Hematopoietic multipotent progenitor cell treated with erythropoietin and hydrocortisone succinate and interleukin-3 and kit ligand, for 4 days (in vitro differentiated cells): ENCODE data around the gene RNASE12.
A peak's percentile ranks its signal among the peaks of the same experiment; 100 is the strongest.
"Not testable (repeated sequence)": the region's sequence is repeated elsewhere in the genome, so short reads cannot be mapped to it uniquely, and the experiment has no call there.

Experiments used
- DNase-seq: peaks from one replicate; pipeline ENCODE4 v3.0.0-alpha.2; 2015

The RNASE12 gene

DNA sequence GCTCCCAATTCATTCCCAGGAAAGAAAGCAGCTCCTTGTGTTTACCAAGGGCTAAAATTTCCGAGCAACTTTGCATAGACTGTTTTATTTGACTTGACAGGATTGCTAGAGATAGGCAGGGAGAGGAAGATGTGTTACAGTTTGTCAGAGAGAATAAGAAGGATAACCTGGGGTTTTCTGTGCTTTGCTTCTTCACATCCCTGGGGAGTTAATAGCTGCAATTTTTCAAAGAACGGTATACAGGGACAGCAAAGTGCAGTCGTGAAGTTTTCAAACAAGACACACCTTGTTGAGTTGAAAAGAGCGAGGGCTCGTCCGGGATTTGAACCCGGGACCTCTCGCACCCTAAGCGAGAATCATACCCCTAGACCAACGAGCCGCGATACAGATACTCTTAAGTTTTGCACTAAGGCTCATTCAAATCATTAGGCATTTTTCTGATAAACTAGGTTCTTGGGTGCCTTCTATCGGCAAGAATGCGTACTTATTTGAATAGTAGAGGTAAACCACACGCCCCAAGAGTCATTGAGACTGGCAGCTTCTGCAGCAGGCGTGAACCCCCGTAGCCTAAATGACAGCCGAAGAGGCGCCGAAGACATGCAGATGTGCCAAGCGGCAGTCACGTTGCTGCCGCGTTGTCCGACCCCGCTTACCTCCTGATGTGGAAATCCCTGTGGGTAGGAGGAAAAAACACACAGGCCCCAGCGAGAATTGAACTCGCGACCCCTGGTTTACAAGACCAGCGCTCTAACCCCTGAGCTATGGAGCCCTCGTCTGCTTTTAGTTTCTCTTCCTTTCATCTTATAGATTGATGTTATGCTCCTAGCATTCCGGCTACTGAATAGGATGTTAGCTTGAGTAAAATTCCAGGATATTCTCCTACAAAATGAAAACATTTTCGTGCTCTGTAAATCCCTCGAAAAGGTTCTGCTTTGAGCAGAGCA, 22.2 kb upstream of the RNASE12 start:
- peak; percentile 98 for DNase-seq

DNA sequence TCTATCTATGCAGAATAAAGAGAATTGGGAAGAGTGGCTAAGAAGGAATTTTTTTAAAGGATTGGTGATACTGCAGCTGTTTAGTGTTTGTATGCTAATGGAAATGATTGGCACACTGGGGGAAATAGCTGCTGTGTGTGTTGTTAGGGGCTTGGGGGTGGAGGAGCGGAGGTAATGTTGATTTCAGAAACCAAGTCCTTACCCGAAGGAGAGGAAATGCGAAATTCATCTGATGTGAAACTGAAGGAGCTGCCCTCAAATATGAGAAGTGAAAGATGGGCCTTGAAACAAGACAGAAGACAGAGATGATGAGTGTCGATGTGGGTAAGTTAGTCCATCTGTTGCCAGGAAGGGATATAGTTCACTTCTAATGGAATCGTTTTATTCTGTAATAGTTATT, 21.2 kb upstream of the RNASE12 start:
- DNase-seq = no peak

DNA sequence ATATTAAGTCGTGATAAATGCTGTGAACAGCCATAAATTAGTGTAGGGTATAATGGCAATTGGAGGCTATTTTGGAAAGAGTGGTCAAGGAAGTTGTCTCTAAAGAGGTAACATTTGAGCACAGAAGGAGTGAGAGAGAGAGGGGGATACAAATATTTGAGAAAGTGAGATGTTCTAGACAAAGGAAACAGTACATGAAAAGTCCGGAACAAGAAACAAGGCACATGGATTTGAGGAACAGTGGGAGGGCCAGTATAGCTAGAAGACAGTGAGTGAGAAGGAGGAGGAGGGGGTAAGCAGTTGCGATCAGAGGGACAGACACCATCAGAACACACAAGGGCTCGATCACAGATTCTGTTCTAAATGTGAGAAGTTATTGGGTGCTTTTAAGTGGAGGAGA, 20.1 kb upstream of the RNASE12 start:
- DNase-seq = no peak

DNA sequence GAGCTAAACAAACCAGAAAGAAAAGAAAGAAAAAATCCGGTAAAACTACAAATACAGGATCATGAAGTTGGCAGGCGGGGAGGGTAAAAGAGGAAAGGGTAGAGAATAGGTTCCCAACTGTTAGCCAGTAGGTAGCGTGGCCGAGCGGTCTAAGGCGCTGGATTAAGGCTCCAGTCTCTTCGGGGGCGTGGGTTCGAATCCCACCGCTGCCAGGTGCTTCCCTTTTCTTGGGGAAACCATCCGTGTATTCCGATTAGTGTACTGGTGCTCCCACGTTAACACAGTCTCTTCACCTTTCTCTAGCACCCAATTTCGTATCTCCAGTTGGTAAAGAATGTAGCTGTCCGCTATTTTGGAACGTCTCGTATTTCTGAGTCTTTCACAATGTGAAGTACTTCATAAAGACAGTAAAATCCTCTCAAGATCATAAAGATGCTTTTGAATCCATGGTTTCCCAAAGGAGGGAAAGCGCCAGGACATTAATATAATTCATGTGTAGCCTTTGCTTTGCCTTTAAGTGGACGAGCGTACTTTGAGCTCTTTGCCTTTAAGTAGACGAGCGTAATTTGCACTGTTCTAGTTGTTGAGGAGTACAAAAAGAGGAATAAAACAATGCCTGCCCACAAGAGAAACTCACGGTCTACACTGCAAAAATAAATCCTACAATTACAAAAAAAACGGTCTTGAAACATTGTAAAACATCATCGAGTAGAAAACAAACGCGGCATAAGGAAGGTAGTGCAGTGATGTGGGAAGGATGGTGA, 19.0 kb upstream of the RNASE12 start:
- DNase-seq = peak; percentile 91

DNA sequence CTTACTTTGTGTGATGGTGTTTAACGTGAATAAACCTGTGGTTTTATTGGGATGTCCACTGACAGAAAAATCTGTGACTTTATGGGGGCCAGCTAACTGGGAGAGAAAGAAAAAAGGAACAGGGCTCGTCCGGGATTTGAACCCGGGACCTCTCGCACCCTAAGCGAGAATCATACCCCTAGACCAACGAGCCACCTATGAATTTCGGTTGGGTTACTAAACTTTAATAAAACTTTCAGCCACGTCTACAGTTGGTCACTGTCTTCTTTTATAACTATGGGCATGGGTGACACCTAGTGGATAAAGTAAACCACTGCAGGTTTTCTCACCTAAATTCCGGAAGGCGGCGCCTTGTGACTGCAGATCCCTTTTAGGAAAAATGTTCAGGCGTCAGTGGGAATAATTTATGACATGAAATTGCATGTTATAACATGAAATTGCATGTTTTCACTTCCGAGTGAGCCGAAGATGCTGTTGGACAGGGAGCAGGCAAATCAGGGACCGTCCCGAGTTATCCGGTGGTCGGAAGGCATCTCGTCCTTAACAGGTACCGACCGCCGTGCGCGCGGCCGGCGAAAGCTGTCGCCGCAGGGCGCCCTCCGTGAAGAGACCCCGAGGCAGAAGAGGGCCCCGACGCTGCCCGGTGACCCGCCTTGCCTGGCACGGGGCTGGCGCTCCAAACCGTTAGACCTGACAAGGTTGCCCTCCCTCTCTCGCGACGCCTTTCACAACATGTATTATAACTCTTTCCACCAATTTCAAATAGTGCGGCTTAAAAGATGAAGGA, 18.2 kb upstream of the RNASE12 start:
- peak; percentile 95 for DNase-seq

DNA sequence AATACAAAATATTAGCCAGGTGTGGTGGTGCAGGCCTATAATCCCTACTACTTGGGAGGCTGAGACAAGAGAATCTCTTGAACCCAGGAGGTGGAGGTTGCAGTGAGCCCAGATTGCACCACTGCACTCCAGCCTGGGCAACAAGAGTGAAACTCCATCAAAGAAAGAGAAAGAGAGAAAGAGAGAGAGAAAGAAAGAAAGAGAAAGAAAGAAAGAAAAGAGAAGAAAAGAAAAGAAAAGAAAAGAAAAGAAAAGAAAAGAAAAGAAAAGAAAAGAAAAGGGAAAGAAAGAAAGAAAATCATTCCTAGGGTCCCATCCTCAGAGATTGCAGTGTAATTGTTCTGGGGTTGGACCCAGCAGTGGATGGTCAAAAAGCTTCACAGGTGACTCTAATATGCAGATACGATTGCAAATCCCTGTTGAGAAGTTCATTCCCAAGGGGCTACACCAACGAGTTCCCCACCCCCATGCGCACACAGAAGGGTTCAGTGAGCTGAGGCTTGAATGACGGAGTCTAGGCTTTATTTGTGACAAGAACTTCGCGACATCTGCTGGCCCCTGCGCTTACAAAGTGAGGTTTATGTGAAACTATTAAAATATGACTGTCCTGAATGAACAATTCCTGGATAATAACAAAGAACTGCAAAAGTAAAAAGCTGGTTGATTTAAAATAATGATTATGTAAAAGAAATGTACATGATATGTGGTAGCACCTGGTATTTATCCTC, 17.4 kb upstream of the RNASE12 start:
- DNase-seq = no peak

DNA sequence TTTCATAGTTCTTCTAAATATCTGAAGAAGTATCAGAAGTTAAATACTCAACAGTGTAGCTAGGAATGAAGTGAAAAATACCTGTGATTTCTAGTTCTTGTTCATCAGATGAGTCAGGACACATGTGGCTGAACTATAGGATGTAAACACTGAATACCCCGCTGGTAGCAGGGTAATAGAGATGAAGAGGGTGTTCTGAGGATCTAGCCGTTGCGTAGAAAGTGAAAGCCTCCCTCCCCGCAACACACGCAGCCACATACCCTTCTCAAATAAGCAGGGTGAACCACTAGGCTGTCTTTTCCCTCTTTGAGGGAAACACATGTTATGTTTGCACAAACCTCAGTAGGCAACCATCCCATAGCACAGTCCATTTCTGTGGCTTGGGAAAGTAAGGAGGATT, 16.4 kb upstream of the RNASE12 start:
- no peak for DNase-seq

DNA sequence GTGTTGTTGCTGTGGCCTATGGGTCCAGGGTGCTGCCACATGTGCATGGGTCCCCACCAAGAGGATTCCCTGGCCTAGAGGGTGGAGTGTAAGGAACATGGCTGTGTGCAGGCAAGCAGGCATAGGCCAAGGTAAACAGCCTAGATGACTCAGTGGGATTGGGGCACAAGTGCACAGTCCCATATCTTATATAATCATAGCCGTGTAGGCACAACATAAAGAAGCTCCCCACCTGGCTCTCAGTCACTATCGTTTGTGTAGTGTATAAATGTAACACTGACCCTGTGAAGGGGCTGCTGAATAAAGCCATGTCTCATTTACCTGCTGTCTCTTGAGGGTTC, 15.7 kb upstream of the RNASE12 start:
- no peak for DNase-seq

DNA sequence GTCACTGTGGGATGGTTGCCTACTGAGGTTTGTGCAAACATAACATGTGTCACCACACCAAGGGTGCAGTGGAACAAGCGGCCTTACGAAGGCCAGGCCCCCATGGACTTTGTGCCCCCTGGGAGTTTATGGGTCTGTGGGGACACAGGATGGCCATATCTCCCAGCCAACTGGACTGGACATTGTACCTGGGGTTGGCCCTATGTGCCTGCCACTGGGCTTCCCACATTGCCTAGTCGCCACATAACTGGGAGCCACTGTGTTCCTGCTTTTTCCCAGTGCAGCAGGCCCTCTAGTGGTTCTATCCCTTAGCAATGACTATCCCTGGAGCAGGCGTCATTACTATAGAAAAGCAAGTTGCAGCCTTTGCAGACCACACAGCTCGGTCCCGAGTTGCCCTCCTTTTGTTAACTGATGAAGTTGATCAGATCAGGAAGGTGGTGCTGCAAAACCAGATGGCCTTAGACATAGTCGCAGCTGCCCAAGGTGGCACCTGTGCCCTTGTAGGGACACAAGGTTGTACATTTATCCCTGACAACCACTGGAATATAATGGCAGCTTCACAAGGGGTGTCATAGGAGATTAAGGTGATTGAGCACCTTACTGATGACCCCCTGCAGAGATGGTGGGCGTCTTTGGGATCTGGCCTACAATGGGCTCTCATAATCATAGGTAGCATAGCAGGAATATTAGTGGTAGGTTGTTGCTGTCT, 15.2 kb upstream of the RNASE12 start:
- peak; percentile 68 for DNase-seq

DNA sequence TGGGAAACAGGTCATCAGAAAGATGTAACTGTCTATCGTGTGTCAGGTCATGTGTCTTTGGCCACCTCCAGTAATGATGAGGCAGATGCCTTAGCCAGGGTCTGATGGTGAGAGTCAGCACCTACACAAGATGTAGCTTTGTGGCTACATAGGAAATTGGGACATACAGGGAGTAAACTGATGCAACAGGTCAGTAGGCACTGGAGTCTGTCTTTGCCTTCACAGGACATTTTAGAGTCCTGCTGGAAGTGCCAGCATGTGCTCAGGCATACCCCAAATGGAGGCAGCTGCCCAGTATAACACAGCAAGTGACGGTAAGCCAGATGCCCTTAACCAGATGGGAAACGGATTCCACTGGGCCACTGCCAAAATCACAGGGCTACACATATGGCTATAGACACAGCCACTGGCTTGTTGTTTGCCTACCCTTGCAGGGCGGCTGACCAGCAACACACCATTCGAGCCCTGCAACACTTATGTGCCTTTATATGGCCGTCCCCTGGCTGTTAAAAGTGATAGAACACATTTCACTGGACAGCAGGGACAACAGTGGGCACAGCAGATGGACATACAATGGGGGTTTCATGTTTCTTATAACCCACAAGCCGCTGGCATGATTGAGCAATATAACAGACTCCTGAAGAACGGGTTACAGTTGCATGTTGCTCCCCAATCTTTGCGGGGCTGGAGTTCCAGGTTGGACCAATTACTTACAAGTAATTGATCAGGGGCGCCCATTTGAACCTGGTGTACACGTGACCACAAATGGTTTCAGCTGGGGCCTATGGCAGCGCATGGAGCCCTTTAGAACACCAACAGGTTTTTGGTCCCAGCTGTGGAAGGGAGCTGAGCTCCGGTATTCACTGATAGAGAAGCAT, 12.9 kb upstream of the RNASE12 start:
- no peak for DNase-seq

DNA sequence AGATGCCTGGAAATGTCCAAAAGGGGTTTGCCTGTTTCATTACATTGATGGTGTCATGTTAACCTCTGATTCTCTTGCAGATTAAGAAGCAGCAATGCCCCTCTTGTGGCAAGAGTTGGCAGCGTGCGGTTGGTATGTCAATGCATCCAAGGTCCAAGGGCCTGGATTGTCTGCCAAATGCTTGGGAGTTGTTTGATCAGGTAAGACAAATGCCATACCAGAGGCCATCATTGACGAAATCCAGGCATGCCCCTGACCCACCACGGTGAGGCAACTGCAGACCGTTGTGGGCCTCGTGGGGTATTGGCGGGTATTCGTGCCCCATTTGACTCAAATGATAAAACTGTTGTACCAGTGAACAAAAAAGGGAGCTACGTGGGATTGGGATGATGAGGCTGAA, 11.4 kb upstream of the RNASE12 start:
- no peak for DNase-seq

DNA sequence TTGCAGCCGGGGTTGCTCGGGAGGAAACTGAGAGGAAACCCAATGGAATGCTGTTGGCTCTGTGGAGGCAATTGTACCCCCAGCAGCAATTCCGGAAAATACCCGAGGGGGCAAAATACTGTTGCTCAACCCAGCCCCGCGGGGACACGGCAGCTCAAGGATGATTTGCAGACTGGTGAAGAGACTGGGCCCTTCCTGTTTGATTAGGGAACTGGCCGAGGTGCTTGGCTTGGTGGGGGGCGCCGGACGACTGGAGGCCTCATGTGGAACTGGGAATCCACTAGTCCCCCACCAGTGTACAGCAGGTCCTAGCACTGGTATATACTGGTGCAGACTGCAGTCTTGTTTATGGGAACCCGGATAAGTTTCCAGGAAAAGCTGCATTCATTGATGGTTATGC, 10.3 kb upstream of the RNASE12 start:
- no peak for DNase-seq

DNA sequence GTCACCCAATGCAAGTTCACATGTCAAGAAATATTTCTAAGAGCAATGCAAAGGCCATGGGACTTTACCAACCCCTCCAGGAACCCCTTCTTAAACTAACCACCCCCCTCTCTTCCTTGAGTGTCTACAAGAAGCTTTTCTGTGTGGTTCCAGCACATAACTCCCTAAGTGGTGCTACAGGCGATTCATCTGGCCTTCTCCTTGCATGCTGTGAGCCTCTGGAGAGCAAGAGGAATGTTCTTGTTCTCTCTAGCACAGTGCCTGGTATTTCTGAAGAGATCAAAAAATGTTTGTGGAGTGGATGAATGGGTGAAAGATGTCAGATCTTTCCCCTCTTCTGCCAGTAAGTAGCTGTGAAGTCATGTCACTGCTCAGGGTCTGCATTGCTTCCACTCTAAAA, 5.9 kb upstream of the RNASE12 start:
- no peak for DNase-seq

DNA sequence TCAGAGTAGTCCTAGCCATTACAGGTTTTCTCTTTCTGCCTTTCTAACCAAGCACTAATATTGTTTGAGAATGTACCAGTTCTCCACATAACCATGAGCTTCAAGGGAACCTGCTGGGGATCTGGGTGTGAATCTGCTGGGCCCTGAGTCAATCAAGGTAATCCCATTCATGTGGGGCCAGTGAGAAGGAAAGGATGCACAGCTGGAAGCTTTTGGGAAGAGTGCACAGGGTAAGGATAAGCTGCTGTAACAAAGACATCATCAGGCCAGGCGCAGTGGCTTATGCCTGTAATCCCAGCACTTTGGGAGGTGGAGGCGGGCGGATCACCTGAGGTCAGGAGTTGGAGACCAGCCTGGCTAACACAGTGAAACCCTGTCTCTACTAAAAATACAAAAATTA, 4.5 kb upstream of the RNASE12 start:
- DNase-seq = not testable (repeated sequence)

DNA sequence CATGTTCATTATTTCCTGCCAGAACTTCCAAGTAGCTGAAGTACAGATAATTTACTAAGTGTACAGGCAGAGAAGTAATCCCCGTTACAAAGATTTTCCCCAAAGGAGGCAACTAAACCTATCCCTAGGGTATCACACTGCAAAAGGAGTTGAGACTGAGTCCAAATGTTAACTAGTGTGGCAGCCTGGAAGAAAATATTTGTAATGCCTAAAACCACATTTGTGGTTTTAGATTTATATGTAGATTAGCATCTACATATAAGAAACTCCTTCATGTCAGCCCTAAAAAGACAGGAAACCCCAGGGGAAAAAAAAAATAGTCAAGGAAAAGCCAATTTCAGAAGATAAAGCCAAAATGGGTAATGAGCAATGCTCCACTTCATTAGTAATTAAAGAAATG, 1.4 kb upstream of the RNASE12 start:
- DNase-seq = peak; percentile 36

DNA sequence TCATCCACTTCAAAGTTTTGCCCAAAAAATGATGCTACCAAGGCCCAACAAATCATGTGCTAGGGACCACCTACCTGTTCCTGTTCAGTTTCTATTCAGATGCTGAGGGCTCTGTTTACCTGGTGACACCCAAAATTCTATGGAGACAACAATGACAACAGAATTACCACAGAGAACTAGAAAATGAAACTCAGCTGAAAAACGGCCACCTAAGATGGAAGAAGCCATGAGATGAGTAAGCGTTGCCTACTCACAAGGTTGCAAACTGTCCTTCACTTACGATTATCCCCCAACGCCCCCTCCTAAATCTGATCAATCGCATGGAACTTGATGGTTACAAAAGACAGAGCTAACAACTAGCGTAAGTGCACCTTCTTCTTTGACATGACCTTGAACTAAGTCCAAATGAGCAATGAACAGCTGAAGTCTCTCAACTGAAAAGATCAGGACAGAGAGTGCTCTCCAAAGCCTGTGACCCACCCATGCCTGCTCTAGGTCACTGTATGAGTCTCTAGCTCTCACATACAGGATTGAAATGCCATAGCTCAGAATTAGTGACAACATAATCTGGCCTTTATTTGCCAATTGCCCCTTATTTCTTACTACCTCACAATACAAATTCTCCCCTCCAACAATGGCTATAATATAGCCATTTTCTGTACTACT, 3.6 kb downstream of the RNASE12 start, which contains the start of gene RNASE11:
RNASE11 (minus strand) TSS at position 513 of the 666 bp plus-strand sequence.
- no peak for DNase-seq

DNA sequence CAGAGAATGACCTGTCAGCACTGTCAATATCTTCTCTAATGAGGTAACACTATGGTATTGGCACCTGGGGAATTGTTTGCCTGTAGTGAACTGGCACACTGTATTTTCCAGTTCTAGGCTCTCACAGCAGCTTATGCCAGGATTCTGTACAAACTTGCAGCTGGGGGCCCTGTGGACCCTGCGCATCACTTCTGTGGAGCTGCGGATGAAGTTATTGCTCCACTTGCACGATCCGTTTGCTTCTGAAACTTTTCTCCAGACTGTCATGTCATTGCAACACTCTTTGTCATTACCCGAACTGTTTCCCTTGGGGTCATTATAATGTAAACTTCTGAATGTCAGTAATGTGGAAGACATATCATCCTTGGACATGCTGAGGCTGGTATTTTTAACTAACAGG, 7.3 kb downstream of the RNASE12 start:
- no peak for DNase-seq

DNA sequence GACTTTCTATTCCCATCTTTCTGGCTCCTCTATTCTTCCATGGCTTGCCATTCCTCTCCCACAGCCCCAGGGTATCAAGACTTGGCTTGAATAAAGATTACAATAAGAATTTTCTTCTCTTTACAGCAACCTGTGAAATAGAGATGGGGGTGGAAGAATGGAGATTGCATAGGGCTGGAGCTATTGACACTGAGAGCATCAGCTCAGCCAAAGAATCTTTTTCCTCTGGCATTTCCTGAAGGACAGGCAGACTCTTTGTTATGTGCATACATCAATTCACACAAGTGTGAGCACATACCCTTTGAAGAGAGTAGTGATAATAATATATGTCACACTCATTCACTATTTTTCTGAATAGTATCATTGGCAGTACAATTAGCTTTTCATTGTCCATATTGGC, 8.0 kb downstream of the RNASE12 start:
- no peak for DNase-seq

DNA sequence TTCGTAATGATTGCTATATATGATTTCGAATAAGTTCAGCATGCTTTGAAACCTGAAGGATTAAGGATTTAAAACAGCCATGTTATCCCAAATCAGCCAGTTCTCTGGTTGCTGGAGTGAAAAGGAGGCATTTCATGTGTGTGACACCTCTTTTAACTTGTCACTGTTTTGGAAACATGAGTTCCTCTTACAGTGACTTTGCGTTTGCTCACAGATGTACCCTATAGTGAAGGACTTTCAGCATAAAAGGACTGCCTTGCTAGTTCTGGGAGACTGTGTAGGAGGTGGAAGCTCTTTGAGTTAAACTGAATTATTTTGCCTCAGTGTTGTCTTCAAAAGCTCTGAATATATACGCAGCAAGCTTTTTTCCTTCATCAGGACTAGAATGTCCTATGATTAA, 10.9 kb downstream of the RNASE12 start:
- DNase-seq = peak; percentile 60

DNA sequence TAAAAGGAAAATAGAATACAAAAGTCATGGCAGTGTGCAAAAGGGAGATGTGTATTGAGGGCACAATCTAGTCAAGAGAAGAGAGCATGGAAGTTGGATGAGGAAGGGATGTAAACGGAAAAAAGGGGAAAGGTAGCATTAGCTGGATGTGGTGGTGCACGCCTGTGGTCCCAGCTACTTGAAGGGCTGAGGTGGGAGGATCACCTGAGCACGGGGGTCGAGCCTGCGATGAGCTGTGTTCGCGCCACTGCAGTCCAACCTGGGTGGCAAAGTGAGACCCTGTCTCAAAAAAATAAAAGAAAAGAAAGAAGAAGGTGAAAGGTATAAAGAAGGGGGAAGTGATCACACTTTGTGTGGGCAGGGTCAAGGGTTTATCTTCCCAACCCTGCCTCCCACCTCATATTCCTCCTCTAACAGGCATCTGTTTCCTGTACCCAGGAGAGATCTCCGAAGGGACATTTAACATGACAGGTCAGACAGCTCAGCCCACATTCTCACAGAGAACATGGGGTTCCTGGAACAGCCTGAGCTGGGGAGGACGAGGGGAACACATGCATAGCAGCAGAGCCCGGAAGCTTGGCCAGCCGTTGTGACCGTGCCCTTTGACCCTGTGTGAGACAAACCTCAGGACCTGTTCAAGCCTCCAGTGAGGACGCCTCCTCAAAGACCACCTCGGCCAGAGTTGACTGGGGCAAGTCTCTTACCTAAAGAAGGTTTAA, 12.2 kb downstream of the RNASE12 start:
- peak; percentile 39 for DNase-seq
